Midbrain (tissue), 1 donor: ENCODE results near the gene DLL3.

Source experiments
- DNase-seq: peaks from one replicate; lab custom pipeline; 2025; lab: John Stamatoyannopoulos, UW

The DLL3 gene

DNA sequence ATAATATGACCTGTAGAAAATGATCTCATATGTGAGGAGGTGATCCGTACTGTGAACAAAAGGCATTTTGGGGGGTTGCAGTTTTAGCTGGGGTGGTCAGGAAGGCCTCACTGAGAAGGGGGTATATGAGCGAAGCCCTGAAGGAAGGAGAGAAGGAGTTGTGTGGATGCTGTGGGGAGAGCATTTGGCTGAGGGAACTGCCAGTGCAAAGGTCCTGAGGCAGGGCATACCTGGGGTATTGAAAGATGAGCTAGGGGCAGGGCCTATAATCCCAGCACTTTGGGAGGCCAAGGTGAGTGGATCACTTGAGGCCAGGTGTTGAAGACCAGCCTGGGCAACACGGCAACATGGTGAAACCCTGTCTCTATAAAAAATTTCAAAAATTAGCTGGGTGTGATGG lies 18.7 kb downstream of the DLL3 start:
- DNase-seq, result no peak

- DNase-seq, result no peak
These were observed 19.7 kb downstream of the DLL3 start for GRCh38 chr19:39518458-39518857.

GRCh38 chr19:39518975-39519374 lies 20.2 kb downstream of the DLL3 start:
- no peak for DNase-seq

DNA sequence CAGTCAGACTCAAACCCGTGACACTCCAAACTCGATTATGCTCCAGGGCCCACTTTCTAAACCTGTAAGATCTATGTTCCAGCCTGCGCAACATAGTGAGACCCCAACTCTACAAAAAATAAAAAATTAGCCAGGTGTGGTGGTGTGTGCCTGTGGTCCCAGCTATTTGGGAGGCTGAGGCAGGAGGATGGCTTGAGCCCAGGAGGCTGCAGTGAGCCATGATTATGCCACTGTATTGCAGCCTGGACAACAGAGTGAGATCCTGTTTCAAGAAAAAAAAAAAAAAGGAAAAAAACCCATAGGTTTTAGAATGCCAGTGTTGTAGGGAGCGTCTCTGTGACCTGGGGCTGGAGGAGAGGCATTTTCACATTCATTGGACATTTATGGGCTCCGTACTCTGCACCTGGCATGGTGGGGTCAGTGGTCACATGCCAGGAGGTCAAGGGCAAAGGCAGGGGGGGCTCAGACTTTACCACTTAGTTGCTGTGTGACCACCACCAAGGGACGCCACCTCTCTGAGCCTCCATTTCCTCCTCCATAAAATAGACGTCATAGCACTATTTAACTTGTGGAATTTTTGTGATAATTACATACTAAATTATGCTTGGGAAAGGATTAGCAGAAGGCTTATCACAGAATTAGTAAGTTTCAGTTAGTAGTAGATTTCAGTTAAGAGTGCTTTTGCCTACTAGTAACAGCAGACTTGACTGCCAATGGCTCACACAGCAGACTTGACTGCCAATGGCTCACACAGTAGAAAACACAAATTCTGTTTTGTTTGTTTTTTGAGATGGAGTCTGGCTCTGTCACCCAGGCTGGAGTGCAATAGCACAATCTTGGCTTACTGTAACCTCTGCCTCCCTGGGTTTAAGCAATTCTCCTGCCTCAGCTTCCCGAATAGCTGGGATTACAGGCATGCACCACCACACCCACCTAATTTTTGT lies 22.1 kb downstream of the DLL3 start:
- DNase-seq, result no peak

GRCh38 chr19:39524495-39524894 lies 25.7 kb downstream of the DLL3 start:
- no peak for DNase-seq

GRCh38 chr19:39525205-39525604 lies 26.5 kb downstream of the DLL3 start:
- DNase-seq, result no peak

- DNase-seq, result no peak
These were observed 33.1 kb downstream of the DLL3 start for GRCh38 chr19:39531834-39532232.

- DNase-seq, result peak; percentile 96
These were observed 33.7 kb downstream of the DLL3 start, which contains the start of gene EID2B for GRCh38 chr19:39532233-39533002. Gene EID2B, minus strand, starts transcription at chr19:39532852. Its CDS starts 50 bp downstream, at chr19:39532802.

GRCh38 chr19:39533003-39533512 lies 34.3 kb downstream of the DLL3 start:
- no peak for DNase-seq

- no peak for DNase-seq
These were observed 35.0 kb downstream of the DLL3 start for GRCh38 chr19:39533791-39534190.

DNA sequence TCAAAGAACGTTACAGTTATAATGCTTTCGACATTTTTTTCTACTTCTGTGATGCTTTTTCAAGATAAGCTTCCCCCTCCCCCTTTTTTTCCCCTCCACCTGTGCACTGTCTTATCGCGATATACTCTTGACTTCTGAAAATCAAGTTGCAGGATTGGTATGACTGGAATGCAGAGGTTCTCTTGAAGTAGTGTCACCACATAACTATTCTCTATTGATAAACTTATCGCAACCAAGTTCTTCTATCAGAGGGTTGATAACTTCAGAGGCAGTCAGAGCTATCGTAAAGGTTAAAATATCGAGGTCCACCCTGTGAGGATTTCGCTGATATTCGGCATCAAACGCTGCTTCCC lies 40.4 kb downstream of the DLL3 start:
- DNase-seq, result no peak

DNA sequence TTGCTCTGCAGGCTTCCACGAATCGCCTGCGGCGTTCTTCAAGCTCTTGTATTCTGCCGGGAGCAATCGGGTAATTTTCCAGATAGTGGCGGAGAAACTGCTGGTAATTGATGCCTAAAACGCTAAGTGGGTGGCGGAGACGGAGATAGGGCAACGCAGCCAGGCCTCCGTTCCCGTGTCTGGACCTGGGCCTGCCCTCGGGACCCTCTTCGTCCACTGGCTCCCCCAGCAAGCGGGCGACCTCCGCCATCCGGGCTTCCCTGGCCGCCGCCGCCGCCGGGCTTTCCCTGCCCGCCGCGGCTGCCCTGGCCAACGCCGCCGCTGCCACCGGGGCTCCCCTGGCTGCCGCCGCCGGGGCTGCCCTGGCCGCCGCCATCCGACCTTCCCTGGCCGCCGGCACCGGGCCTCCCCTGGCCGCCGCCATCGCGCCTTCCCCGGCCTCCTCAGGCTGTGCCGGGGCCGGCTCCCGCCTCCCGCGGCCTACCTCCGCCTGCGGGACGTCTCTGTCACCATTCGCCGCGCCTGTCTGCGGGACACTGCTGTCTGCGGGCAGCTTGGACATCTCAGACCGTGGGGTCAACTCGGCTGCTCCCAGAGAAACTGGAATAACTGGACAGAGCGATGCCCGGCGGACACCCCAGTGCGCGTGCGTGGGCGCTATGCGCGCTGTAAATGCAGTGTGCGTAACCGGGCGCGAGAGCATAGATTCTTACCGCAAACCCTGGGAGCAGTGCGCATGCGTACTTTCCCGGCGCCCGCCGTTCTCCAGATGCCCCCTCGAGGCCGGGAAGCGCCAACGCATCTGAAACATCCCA lies 41.0 kb downstream of the DLL3 start, which contains the start of gene EID2:
Gene EID2, minus strand, starts transcription at position 644 of the 815 bp plus-strand sequence. Its CDS starts 82 bp downstream, at position 562.
- peak; percentile 95 for DNase-seq

DNA sequence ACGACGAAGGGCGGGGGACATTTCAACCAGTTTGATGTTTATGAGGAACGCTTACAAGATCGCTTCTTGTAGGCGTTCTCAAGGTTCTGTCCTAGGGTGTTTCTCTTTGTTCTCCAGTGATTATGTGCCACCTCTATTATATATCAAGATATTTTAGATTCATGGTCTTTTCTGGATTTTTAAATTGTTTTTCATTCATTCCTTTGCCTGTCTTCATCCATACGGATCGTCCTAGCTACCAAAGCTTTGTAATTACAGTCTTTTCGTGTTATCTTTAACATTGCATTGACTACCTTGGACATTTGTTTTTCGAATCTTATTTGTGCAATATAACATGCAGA lies 41.6 kb downstream of the DLL3 start:
- DNase-seq, result no peak

GRCh38 chr19:39542206-39542605 lies 43.5 kb downstream of the DLL3 start:
- no peak for DNase-seq

DNA sequence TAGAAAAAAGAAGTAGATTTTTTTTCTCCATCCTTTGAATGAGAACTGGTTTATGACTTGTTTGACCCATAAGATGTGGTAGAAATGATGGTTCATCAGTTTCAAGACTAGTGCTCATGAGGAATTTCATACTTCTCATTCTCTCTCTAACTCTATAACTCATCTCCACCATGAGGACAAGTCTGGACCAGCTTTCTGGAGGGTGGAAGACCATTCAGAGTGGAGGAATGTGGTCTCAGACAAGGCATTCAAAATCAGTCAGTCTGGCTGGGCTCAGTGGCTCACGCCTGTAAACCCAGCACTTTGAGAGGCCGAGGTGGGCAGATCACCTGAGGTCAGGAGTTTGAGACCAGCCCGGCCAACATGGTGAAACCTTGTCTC lies 44.7 kb downstream of the DLL3 start:
- DNase-seq, result no peak

DNA sequence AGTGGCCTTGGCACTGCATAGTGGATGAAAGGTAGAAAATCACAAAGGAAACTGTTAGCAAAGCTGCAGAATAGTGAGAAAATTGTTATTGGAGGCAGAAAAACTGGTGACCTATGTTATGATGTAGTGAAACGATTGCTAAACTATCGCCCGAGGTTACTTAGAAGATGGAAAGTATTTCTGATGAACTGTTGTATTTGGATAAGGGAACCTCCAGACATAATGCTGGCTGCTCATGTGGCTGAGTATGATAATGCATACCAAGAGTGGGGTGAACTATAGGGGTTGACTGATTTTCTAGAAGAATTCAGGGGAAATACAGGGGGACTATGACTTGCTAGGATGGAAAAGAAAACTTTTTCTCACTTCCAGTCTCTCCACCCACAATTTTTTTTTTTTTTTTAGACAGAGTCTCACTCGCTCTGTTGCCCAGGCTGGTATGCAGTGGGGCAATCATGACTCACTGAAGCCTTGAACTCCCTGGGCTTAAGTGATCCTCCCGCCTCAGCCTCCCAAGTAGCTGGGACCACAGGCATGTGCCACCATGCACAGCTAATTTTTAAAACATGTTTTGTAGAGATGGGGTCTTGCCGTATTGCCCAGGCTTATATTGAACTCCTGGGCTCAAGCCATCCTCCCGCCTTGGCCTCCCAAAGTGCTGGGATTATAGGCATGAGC lies 45.6 kb downstream of the DLL3 start:
- no peak for DNase-seq

- no peak for DNase-seq
These were observed 46.2 kb downstream of the DLL3 start for GRCh38 chr19:39544911-39545310.

DNA sequence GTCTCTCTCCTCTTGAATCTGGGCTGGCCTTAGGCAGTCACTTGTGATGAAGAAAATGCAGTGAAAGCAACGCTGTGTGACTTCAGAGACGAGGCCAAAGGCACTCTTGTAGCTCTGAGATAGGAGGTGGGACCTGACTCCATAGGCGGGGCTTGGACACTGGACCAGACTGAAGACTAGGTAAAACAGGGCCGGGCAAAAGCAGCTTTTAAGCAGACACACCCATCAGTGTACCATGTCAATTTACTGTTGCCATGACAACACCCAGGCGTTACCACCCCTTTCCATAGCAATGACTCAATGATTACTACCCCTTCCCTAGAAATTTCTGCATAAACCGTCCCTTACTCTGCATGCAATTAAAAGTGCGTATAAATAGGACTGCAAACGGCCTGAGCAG lies 47.9 kb downstream of the DLL3 start:
- DNase-seq, result no peak

- no peak for DNase-seq
These were observed 51.5 kb downstream of the DLL3 start for GRCh38 chr19:39550197-39550596.

GRCh38 chr19:39553082-39553652 lies 54.4 kb downstream of the DLL3 start:
- no peak for DNase-seq

- DNase-seq, result no peak
These were observed 56.1 kb downstream of the DLL3 start for GRCh38 chr19:39554701-39555311.
